A549 treated with Hydrocortisone at 1 μM for 4 hours (cell line): ENCODE measurements around the gene FADS2. TPM values are rescaled to one million over a fixed set of nuclear protein-coding genes. Genes with fewer than 3 reads are reported as not detected.

Experiments
- total RNA-seq: library from RNA; stranded (reverse); fragments of 200-300 nt; extraction: Qiagen RNA extraction; gene quantifications from 5 replicates; pipeline ENCODE4 v1.2.3, GENCODE V29; 2022

FADS2 gene
- 342 to 446 TPM (median 392 TPM) in 5 replicates for total RNA-seq

DNA sequence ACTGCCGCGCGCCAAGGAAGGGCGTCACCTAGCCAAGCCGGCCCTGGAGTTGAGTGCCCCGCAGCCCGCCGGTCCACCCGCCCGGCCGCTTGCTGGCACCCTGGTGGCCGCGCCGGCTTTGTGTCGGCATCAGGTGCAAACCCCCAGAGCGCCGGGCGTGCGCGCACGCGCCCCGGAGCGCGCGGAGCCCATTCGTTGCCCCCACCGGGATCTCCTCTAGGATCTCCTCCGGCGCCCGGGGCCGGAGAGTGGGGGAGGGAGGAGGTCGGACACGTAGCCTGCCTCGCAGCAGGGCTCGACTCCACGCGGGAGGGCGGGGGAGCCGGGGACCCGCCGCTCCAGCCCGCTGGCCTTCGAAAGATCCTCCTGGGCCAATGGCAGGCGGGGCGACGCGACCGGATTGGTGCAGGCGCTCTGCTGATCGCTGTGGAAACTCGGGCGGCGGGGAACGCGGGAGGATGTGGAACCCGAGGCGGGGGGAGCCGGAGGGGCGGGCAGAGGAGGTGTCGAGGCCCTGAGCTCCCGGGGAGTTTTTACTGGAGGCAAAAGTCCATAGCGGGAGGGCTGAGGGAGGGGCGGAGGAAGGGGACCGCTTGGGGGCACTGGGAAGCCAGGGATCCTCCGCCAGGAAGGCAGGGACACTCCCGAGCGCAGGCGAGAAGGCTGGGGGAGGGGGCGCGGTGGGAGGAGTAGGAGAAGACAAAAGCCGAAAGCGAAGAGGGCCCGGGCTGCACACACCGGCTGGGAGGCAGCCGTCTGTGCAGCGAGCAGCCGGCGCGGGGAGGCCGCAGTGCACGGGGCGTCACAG lies at the start of gene FADS2:
Gene FADS2 (plus strand): TSS at position 730 of the 808 bp plus-strand sequence. CDS start 91 bp downstream, outside the sequence.

DNA sequence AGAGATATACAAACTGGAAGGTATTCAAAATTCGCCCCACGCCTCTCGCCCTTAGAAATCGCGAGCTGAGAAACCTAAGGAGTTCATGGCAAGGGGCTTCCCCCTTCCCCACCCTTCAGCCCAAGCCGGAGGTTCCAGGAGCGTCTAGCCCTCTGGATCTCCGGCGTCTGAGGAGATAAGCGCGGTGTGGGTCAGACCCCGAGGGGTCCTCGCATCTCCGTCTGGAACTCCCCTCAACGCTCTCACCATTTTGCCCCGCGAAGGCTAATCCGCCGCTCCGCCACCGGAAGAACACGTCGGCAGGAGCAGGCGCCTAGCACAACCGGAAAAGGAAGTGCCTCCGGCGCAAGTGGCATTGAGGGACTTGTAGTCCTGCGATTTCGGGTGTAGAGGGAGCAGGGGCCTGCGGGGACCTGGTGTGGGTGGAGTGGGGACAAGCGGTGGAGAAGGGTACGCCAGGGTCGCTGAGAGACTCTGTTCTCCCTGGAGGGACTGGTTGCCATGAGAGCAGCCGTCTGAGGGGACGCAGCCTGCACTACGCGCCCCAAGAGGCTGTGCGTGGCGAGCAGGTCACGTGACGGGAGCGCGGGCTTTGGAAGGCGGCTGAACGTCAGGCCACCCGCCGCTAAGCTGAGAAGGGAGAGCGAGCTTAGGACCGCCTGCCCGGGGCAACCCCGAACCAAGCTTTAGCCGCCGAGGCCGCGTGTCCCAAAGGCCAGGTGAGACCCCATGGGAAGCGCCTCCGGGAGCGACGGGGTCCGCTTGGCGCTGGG lies 35.6 kb upstream of the FADS2 start, which contains the start of the genes FEN1 and TMEM258:
Gene FEN1 (plus strand): TSS at position 602 of the 773 bp plus-strand sequence. CDS start 2,451 bp downstream, outside the sequence.
Gene TMEM258 (minus strand): TSS at position 290 of the 773 bp plus-strand sequence. CDS start 41 bp downstream, at position 249.

DNA sequence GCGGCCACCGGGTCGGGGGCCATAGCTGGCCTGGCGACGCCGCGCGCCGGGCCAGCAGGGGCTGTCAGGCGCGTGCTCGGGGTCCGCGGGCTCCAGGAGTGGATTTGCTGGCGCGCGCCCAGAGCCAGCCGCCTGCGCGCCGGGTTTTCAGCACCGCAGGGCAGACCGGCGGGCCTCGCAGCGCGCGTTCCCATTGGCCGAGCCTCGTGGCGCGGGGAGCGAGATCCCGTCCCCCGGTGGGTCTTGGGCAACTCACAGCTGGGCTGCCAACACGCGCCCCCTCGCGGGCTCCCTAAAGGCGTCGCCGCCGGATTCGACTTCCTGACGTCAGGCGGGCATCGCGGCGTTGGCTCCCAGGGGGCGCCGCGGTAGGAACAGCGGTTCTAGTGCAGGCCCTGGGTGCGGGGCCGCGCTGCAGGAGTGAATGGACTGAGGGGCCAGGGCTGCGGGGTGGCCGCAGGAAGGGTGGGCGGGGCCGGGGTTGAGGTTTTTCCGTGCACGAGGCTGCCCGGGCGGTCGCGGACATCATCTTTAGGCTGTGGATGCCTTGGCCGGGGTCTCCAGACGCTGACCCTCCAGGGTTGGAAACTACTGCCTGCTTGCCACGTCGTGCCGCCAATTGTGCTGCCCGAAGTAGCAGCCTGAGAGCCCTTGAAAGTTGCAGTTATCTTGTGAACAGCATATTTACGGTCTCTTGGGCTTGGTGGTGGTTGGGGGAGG lies 11.2 kb upstream of the FADS2 start, which contains the start of gene FADS1:
Gene FADS1 (minus strand): TSS at position 268 of the 720 bp plus-strand sequence. CDS start 74 bp downstream, at position 194.

DNA sequence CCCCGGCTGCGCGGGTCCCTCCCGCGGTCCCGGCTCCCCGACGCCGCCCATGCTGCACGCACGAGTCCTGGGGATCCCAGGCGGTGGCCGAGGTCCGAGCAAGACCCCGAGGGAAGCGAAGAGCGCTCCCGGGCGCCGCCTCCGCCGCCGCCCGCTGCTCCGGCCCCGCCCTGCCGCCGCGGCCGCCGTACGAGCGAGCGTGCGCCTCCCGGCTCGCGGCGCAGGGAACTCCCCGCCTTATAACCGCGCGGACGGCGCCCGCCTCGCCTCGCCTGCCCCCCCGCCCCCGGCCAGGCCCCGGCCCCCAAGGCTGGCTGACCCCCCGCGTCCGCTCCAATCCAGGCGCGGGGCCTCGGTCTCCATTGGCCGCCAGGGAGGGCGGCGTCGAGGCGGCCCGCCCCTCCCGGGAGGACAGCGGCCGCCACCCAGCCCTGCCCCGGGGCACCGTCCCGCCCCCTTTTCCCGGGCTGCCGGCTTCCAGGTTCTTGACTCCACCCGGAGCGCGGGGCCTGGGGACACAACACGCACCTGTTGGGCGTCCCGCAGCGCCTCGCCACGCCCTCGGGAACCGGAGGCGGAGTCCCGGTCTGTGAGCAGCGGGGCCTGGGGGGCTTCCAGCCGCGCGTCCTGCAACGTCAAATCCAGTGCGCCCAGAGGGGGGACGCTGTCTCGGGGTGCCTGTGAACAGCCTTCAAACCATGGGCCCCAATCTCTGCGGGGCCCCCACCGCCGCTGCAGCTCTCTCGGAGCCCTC lies 63.4 kb downstream of the FADS2 start, which contains the start of gene FADS3:
Gene FADS3 (minus strand): TSS at position 215 of the 754 bp plus-strand sequence. CDS start 164 bp downstream, at position 51.

Other genes starting within 250 kb of the FADS2 start
- 1.0 to 1.4 TPM (median 1.1 TPM) in 5 replicates for gene SYT7, start 247.2 kb upstream of the FADS2 start, total RNA-seq
- gene DAGLA, start 147.9 kb upstream of the FADS2 start, total RNA-seq = 5.7 to 6.8 TPM (median 6.6 TPM) in 5 replicates
- gene MYRF, start 75.7 kb upstream of the FADS2 start, total RNA-seq = 15.3 to 19.7 TPM (median 18.3 TPM) in 5 replicates
- 209 to 240 TPM (median 219 TPM) in 5 replicates for gene TMEM258, start 35.7 kb upstream of the FADS2 start, total RNA-seq
- 90.8 to 107 TPM (median 97.3 TPM) in 5 replicates for gene FEN1, start 35.4 kb upstream of the FADS2 start, total RNA-seq
- gene FADS1, start 11.3 kb upstream of the FADS2 start, total RNA-seq = 174 to 247 TPM (median 208 TPM) in 5 replicates
- gene FADS3, start 63.2 kb downstream of the FADS2 start, total RNA-seq = 61.6 to 86.5 TPM (median 77.7 TPM) in 5 replicates
- 18.8 to 23.1 TPM (median 20.6 TPM) in 5 replicates for gene RAB3IL1, start 89.3 kb downstream of the FADS2 start, total RNA-seq
- 1.2 to 5.9 TPM (median 3.7 TPM) in 5 replicates for gene BEST1, start 122.1 kb downstream of the FADS2 start, total RNA-seq
- gene FTH1, start 139.3 kb downstream of the FADS2 start, total RNA-seq = 9,226 to 19,933 TPM (median 18,540 TPM) in 5 replicates